Psoas muscle (tissue), 8 donors: ENCODE data around the gene DFFA. TPM values are rescaled to one million over a fixed set of nuclear protein-coding genes. Genes with fewer than 3 reads are reported as not detected.
"Not testable (repeated sequence)": the region's sequence is repeated elsewhere in the genome, so short reads cannot be mapped to it uniquely, and the experiment has no call there.

ENCODE experiments used
- ATAC-seq, 4 donors: fragments of 200-7000 bp; cut with Tn5 transposase; one replicate each; pipeline ENCODE4 v1.9.1; 2020; ENCODE audit warnings: moderate library complexity in 3 of 4, mild to moderate bottlenecking in 2 of 4
- DNase-seq, 2 donors: peaks; one replicate each; pipeline ENCODE4 v3.0.0-alpha.2; 2020
- H3K27ac ChIP-seq: fragments of 200-600 bp; one replicate; pipeline ENCODE4 v1.8.0; 2022
- H3K27me3 ChIP-seq, 3 donors: fragments of 200-600 bp in 1 of 3; one replicate each; pipeline versions ENCODE4 v1.6.1 to v1.8.0; 2013 to 2022; ENCODE audit warnings: low read length in 2 of 3, mild to moderate bottlenecking in 2 of 3, moderate library complexity in 1 of 3; ENCODE audit not compliant: insufficient read depth in 3 of 3
- H3K36me3 ChIP-seq, 2 donors: fragments of 200-600 bp in 1 of 2; one replicate each; pipeline versions ENCODE4 v1.6.1 to v1.8.0; 2013 to 2022; ENCODE audit warnings: low read depth in 1 of 2, mild to moderate bottlenecking in 1 of 2, moderate library complexity in 1 of 2; ENCODE audit not compliant: insufficient read depth in 1 of 2
- H3K4me1 ChIP-seq: fragments of 200-600 bp; one replicate; pipeline ENCODE4 v1.8.0; 2022
- H3K4me3 ChIP-seq: fragments of 200-600 bp; one replicate; pipeline ENCODE4 v1.8.0; 2022; ENCODE audit warnings: mild to moderate bottlenecking
- H3K9me3 ChIP-seq: fragments of 200-600 bp; one replicate; pipeline ENCODE4 v1.8.0; 2022
- CTCF ChIP-seq: fragments of 200-600 bp; IDR thresholded peaks from one replicate; pipeline ENCODE4 v1.8.0; 2022; ENCODE audit warnings: antibody characterized with exemption
- WGBS, 3 donors: extraction: QIAGEN DNeasy Blood & Tissue Kit; methylation state at CpG; one replicate each; pipeline versions ENCODE4 v1.1.6 to v1.1.7; 2013; 5-methylcytosine and 5-hydroxymethylcytosine counted together
- intact Hi-C, 2 donors: fragments of 100-400 bp; cut with DNase I; formaldehyde crosslinking; loops; one replicate each; pipeline versions ENCODE4 v1.11.0 to v1.14.2; 2022
- polyA plus RNA-seq, 3 donors: library from polyadenylated mRNA; stranded (reverse); fragments of 200-250 nt; gene quantifications; one replicate each; pipeline ENCODE4 v1.2.3, GENCODE V29; 2013
- total RNA-seq, 4 donors: library from RNA; stranded (reverse); fragmentation: NEBNext Ultra II Directional in 2 of 4; extraction: Animal tissue kit (Norgen Biotek cat#: 25700) in 2 of 4; gene quantifications; one replicate each; pipeline versions ENCODE4 v1.2.1 to v1.2.4, GENCODE V29; 2021 to 2023
- donor health status: healthy with polysubstance abuse.
- donor health status: DM: no; HTN: no; CAD: no; lungs with moderate emphysema.
- donor health status: Bipolar disorder and iron deficiency.
- donor health status: healthy.
- donor health status: DM: yes; HTN: yes; CAD: no.
- donor health status: DM: no; HTN: no; CAD: no.
- donor health status: DM: no; HTN: no; CAD: no.
- donor health status: DM: yes; HTN: yes; CAD: no.

DFFA gene
- total and polyA plus RNA-seq, 7 donors, result 11.5 to 26.8 (median 20.9) TPM

DNA sequence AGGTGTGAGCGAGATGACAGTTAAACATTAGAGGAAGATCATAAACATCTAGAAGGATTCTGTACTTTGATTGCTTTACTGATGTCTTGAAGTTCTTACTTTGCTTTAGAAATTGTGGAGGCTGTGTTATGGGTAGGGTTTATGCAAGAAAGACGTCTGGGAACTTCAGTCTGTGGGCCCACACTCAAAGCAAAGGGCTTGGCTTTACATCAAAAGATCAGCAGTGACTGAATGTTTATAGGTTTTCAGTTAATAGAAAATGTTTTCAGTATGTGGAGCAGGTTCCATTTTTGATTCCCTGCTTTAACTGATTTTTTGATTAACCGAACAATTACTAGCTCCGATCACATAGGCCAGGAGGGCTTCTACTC is 34.3 kb upstream of the DFFA start:
- no peak for DNase-seq
- H3K4me1 ChIP-seq, result peaks cover 40% of the 10 kb centered on the region
- no peak for TF ChIP-seq CTCF
- intact Hi-C loops, result loop anchor here in 1 of 2 donors (5.0 kb wide), 1 partner anchor 361 kb away; no protein-coding TSS in a partner anchor
- no peaks in the 10 kb centered on the region for H3K27me3 ChIP-seq
- 70 to 84% (median 75%) methylated on average over 4 of the region's 4 CpGs for WGBS, 3 donors
- no peaks in the 10 kb centered on the region for H3K36me3 ChIP-seq
- no peak for ATAC-seq
- no peak overlapping the region for H3K4me3 ChIP-seq
- no peaks in the 10 kb centered on the region for H3K9me3 ChIP-seq
- no peak overlapping the region for H3K27ac ChIP-seq

DNA sequence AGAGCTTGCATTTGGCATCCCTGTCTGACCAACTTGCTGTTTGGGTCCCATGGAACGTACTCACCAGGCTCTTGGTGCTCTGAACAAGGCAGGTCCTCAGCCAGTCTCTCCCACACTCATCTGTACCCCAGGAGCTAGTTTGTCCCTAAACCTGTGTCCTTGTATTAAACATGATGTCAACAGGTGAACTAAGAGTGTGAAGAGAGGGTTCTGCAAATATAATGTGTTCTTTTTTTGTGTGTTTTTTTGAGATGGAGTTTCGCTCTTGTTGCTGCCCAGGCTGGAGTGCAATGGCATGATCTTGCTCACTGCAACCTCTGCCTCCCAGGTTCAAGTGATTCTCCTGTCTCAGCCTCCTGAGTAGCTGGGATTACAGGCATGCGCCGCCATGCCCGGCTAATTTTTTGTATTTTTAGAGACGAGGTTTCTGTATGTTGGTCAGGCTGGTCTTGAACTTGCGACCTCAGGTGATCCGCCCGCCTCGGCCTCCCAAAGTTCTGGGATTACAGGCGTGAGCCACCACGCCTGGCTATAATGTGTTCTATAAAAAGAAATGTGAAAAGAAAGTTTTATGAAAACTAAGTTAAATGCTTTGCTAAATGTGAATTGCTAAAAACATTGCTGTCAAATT is 33.8 kb upstream of the DFFA start:
- not testable (repeated sequence) for H3K27me3 ChIP-seq, ATAC-seq, DNase-seq, H3K36me3 ChIP-seq, H3K9me3 ChIP-seq, H3K4me3 ChIP-seq, H3K27ac ChIP-seq
- WGBS, 3 donors, result 92 to 96% (median 94%) methylated on average over 12 of the region's 12 CpGs
- intact Hi-C loops, result loop anchor here in 1 of 2 donors (5.0 kb wide), 1 partner anchor 361 kb away; no protein-coding TSS in a partner anchor
- peaks cover 35% of the 10 kb centered on the region for H3K4me1 ChIP-seq

DNA sequence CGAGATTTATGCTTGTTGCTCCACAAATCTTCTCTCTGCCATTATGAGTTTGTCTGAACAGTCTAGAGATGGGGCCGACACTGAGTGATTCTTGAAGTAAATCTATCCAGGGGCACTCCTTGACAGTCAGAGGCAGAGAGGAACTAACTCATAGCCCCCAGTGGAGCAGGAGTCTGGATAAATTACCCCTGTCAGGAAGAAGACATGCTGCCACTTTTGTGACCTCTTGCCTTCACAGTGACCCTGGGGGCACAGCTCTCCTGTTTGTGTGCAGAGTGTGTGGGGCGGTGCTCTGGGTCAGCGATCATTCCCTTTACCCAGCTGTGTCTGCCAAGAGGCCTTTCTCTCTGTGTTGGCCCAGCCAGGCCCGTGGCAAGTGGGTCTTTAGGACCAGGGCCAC is 31.9 kb upstream of the DFFA start:
- TF ChIP-seq CTCF, result no peak
- Histone ChIP-seq H3K36me3 (no peaks in the 10 kb centered on the region), H3K4me3 (no peak overlapping the region), H3K27ac (no peak overlapping the region), H3K27me3 (no peaks in the 10 kb centered on the region), H3K4me1 (peaks cover 18% of the 10 kb centered on the region), H3K9me3 (no peaks in the 10 kb centered on the region)
- DNase-seq, result no peak
- 65 to 69% (median 67%) methylated on average over 5 of the region's 5 CpGs for WGBS, 3 donors
- no peak for ATAC-seq
- intact Hi-C loops, result no loop called here

- Histone ChIP-seq H3K27ac (no peak overlapping the region), H3K9me3 (no peaks in the 10 kb centered on the region), H3K36me3 (peaks cover 0 to 3% of the 10 kb centered on the region in 2 donors), H3K27me3 (no peaks in the 10 kb centered on the region), H3K4me1 (peaks cover 3% of the 10 kb centered on the region), H3K4me3 (no peak overlapping the region)
- ATAC-seq (no peak), DNase-seq (no peak)
- WGBS, 3 donors, result 84 to 90% (median 87%) methylated on average over 5 of the region's 5 CpGs
- intact Hi-C loops, result no loop called here
- TF ChIP-seq CTCF, result no peak
These were observed 29.9 kb upstream of the DFFA start for GRCh38 chr1:10502206-10502605.

DNA sequence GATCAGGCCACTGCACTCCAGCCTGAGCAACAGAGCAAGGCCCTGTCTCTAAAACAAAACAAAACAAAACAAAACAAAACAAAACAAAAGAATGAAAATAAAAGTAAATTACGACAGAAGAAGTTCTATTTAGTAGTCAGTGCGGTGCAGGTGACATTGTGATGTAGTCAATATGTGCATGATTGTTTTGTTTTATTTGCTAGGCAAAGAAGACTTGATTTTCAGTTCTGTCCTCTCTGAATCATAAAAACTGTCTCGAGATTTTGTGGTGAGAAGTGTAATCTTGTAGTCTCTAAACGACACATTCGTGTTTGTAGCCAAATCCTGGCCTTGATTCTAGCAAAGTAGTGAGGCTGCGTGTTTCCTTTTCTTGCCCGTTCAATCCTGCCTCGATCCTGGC is 25.9 kb upstream of the DFFA start:
- TF ChIP-seq CTCF, result no peak
- Histone ChIP-seq H3K4me1 (peaks cover 21% of the 10 kb centered on the region), H3K36me3 (peaks cover 0 to 20% of the 10 kb centered on the region in 2 donors), H3K27ac (no peak overlapping the region), H3K4me3 (no peak overlapping the region), H3K9me3 (no peaks in the 10 kb centered on the region), H3K27me3 (no peaks in the 10 kb centered on the region)
- 83 to 90% (median 90%) methylated on average over 8 of the region's 8 CpGs for WGBS, 3 donors
- DNase-seq (no peak), ATAC-seq (no peak)
- intact Hi-C loops, result loop anchor here in 1 of 2 donors (5.0 kb wide), 1 partner anchor 369 kb away; no protein-coding TSS in a partner anchor
